Frontal cortex (tissue), 4 donors: ENCODE measurements around the gene RAVER1. TPM values are rescaled to one million over a fixed set of nuclear protein-coding genes. Genes with fewer than 3 reads are reported as not detected.
"Not testable (repeated sequence)": the region's sequence is repeated elsewhere in the genome, so short reads cannot be mapped to it uniquely, and the experiment has no call there.

ENCODE experiments used
- DNase-seq, 2 donors: peaks; one replicate each; pipeline ENCODE4 v3.0.0; 2012; ENCODE audit warnings: low spot score in 2 of 2
- FAIRE-seq: peaks from 2 replicates; lab custom pipeline; 2012; peaks lifted over from hg19 to GRCh38; lab: Jason Lieb, UNC
- total RNA-seq: library from RNA; depleted of rRNA; stranded (reverse); fragments of >200 nt; gene quantifications from one replicate; pipeline ENCODE4 v1.2.3, GENCODE V29; 2014
- donor health status: control.
- donor health status: control.
- donor health status: control.

Gene RAVER1
- total RNA-seq, 1 donor from 2014 or later, result 2.4 TPM

GRCh38 chr19:10346509-10346908, 13.2 kb upstream of the RAVER1 start:
- no peak for FAIRE-seq
- DNase-seq, result no peak

DNA sequence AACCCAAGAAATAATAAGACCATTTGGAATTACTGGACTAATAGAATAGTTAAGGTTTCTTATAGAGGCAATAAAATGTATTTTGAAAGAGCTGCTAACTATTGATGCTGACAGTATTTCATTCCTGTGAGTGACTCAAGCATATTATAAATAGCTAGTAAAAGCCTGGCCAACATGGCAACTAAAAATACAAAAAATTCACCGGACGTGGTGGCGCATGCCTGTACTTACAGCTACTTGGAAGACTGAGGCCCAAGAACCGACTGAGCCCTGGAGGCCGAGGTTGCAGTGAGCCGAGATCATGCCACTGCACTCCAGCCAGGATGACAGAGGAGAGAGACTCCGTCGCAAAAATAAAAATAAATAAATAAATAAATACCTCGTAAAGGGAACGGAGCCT, 11.5 kb upstream of the RAVER1 start:
- DNase-seq, result no peak
- FAIRE-seq, result no peak

DNA sequence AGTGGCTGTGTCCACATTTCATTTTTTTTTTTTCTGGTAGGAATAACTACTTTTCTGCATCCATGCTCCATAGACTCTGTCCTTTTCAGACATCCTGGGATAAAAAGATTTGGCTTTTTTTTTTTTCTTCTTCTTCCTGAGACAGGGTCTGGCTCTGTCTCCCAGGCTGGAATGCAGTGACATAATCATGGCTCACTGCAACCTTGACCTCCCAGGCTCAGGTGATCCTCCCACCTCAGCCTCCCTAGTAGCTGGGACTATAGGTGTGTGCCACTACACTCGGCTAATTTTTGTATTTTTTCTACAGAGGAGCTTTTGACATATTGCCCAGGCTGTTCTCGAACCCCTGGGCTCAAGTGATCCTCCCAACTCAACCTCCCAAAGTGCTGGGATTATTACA, 10.2 kb upstream of the RAVER1 start:
- no peak for FAIRE-seq
- no peak for DNase-seq

DNA sequence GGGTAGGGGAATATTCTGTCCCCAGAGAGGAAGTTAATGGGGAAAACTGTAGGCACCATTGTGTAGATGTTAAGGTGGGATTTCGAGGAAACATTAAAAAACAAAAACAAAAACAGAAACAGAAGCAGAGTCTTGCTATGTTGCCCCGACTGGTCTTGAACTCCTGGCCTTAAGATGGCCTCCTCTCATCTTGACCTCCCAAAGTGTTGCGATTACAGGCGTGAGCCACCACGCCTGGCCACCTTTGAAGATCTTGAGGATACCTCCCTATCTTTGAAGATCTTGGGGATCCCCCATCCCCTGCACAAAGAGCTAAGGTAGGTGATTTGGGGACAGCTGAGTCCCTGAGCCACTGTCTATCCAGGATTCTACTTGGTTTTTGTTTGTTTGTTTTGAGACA, 6.6 kb upstream of the RAVER1 start:
- no peak for DNase-seq
- no peak for FAIRE-seq

DNA sequence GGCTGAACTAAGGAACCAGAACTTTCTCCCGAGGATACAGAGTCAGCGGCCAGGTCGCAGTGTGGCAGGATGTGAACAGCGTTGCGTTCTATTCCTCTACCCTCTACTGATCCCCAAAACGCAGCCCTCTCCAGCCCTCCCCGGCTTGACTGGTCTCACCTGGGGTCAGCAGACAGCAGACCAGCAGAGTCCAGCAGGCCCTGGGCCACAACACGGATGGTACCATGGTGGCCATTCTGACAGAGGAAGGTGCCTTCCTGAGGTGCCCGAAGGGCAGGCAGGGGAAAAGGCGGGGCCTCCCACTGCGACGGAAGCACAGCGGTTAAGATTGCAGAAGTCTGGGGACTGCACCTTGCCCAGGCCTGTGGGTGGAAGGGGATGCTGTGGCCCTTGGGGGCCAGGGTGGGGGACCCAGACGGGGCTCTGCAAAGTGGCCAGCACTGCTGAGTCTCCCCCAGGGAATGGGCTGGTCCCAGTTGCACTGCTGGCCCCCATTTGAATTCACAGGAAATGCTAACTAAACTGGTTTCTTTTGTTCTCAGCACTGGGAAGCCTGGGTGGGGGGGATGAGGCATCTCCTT, 6.1 kb upstream of the RAVER1 start, which contains the start of gene ICAM3:
Gene ICAM3, minus strand, starts transcription at position 245 of the 581 bp plus-strand sequence. Its CDS starts 10 bp downstream, at position 235.
- no peak for DNase-seq
- FAIRE-seq, result no peak

- DNase-seq, result no peak
- FAIRE-seq, result no peak
Observed at GRCh38 chr19:10338940-10339339, 5.6 kb upstream of the RAVER1 start.

- not testable (repeated sequence) for DNase-seq, FAIRE-seq
Observed at GRCh38 chr19:10336725-10337124, 3.4 kb upstream of the RAVER1 start.

GRCh38 chr19:10335352-10335985, 2.1 kb upstream of the RAVER1 start:
- no peak for DNase-seq
- no peak for FAIRE-seq

- FAIRE-seq (no peak), DNase-seq (peak; percentile 62 to 78)
Observed at GRCh38 chr19:10334588-10335351, 1.4 kb upstream of the RAVER1 start.

GRCh38 chr19:10333758-10334587, 644 bp upstream of the RAVER1 start:
- no peak for FAIRE-seq
- DNase-seq, result no peak

- DNase-seq, result no peak
- no peak for FAIRE-seq
Observed at GRCh38 chr19:10332158-10332964, 968 bp downstream of the RAVER1 start.

GRCh38 chr19:10329555-10329954, 3.8 kb downstream of the RAVER1 start:
- FAIRE-seq, result no peak

DNA sequence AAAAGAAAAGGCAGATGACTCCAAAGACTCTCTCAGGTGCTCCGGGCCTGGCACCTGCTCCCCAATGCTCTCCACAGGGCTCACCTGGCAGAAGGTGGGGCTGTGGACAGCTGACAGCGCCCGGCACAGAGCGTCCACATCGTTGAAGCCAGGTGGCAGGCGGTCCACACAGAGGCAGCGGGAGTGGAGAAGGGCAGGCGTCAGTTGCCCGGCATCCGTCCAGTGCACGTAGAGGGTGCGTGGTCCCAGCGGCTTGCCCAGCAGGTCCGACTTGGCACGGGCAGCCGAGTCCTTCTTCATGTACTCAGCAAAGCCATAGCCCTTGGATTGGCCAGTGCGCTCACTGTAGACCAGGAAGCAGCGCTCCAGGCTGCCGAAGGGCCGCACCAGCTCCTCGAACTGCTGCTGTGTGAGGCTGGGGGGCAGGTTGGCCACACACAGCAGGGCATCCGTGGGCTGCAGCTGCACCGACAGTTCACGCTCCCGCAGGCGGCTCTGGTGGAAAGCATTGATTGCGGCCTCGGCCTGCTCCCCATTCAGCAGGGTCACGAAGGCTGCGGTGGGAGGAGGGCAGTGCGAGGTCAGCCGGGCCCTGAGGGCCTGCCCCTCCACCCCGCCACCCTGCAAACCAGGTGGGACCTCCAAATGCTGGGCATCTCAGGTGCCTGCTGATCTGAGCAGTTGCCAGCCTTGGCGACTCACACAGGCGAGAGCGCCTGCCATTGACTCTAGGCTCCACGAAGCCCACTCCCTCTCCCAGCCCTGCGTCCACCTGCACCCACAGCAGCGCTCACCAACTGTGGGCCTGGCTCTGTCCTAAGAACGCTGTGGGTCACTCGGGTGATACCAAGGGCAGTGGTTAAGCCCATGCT, 4.5 kb downstream of the RAVER1 start:
- FAIRE-seq (no peak), DNase-seq (no peak)

More at GRCh38 chr19:10329555-10329954, 3.8 kb downstream of the RAVER1 start:
- no peak for DNase-seq

GRCh38 chr19:10327793-10328192, 5.5 kb downstream of the RAVER1 start:
- DNase-seq, result no peak
- FAIRE-seq, result no peak

DNA sequence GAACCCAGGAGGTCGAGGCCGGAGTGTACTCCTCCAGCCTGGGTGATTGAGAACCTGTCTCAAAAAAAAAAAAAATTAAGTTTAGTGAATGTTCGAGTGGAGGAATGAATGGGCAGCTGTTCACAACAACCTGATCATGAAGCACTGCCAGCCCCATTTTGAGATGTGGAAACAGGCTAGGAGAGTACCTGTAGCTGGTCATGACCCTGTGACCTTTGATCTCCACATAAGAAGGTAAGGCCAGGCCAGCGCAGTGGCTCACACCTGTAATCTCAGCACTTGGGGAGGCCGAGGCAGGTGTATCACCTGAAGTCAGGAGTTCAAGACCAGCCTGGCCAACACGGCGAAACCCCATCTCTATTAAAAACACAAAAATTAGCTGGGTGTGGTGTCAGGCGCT, 7.6 kb downstream of the RAVER1 start:
- FAIRE-seq (no peak), DNase-seq (no peak)

- FAIRE-seq, result no peak
- no peak for DNase-seq
Observed at GRCh38 chr19:10321874-10322835, 11.2 kb downstream of the RAVER1 start.

DNA sequence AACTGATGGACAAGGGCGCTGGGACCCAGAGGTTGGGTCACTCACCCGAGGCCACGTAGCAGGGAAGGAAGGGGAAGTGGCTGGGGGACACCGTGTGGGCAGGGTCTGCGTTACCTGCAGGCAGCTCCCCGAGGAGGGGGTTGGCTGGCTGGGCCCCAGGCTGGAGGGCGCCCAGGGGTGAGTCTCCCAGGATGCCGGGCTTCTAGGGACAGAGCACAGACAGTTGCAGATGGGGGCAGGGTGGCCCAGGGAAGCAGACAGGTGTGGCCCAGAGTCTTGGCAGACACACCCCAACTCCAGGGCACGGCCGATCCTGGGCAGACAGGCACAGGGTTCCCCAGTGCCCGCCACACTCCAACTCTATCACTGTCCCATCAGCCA, 11.9 kb downstream of the RAVER1 start:
- no peak for DNase-seq
- no peak for FAIRE-seq
